GM12878 (cell line): ENCODE data around the gene CCSER2.

Experiments
- CHD2 ChIP-seq: IDR thresholded peaks from 2 replicates; pipeline ENCODE4 v1.6.1; 2011; ENCODE audit warnings: low read depth, low read length, improper control_type of control experiment, borderline replicate concordance
- JUND ChIP-seq: IDR thresholded peaks from 2 replicates; pipeline ENCODE4 v1.6.1; 2012; ENCODE audit warnings: low read depth, mild to moderate bottlenecking, low read length, improper control_type of control experiment, moderate library complexity
- KDM1A ChIP-seq: fragments of 200-600 bp; sonication (generic); IDR thresholded peaks from 2 replicates; pipeline ENCODE4 v1.6.1; 2016; ENCODE audit warnings: borderline replicate concordance
- POLR2AphosphoS5 ChIP-seq: IDR thresholded peaks from 2 replicates; pipeline ENCODE4 v1.6.1; 2011; ENCODE audit warnings: mild to moderate bottlenecking, low read length, inconsistent platforms
- TAF1 ChIP-seq: IDR thresholded peaks from 2 replicates; pipeline ENCODE4 v1.6.1; 2011; ENCODE audit warnings: mild to moderate bottlenecking, low read depth, low read length, borderline replicate concordance

- TF ChIP-seq CHD2 = no peak
- no peak for TF ChIP-seq TAF1
- TF ChIP-seq POLR2AphosphoS5 = no peak
- no peak for TF ChIP-seq JUND
- no peak for TF ChIP-seq KDM1A
These were observed 11.8 kb downstream of the CCSER2 start for GRCh38 chr10:84340187-84340586.
